ENCODE results near the gene MC1R. TPM values are rescaled to one million over a fixed set of nuclear protein-coding genes. Genes with fewer than 3 reads are reported as not detected.

MC1R gene
- total and polyA plus RNA-seq, 2 of the 4 experiments (the other 2 are of a cell fraction): 3.8 to 9.5 TPM

GRCh38 chr16:89922884-89923639 is 4.4 kb downstream of the MC1R start, which contains the start of gene TUBB3:
TSS of gene TUBB3 (plus strand) at chr16:89923342. CDS start at chr16:89923402, 60 bp downstream.
- Histone ChIP-seq H2BK15ac (ENCODE audit: low read depth, low read length) (peak within 1 kb of the TSS; percentile 93), H4K5ac (ENCODE audit: low read depth, low read length) (peak within 1 kb of the TSS; percentile 96), H3K23ac (ENCODE audit: low read depth, low read length) (peak within 1 kb of the TSS; percentile 100), H3K18ac (ENCODE audit: low read depth, low read length) (peak within 1 kb of the TSS; percentile 96), H3K27ac (ENCODE audit: insufficient read depth, low read length) (peak within 1 kb of the TSS; percentile 98), H2BK120ac (ENCODE audit: low read depth, low read length) (peak within 1 kb of the TSS; percentile 98), H2BK20ac (ENCODE audit: low read depth, low read length) (peak within 1 kb of the TSS; percentile 89), H3K4me1 (ENCODE audit: control insufficient read depth, insufficient read depth, low read length) (peaks cover 21% of the 10 kb centered on the region), H3K4me3 (ENCODE audit: insufficient read depth, low read depth, low read length) (peak within 1 kb of the TSS; percentile 83), H3K9me1 (ENCODE audit: insufficient read depth, low read length) (peaks cover 22% of the 10 kb centered on the region), H3K79me1 (ENCODE audit: low read depth in 1 of 2, low read length in 2 of 2) (peaks cover 7 to 76% of the 10 kb centered on the region in 2 experiments; a peak in 3 of 4 replicates), H3K4me2 (ENCODE audit: low read depth, low read length) (peak within 1 kb of the TSS; percentile 93), H2AK9ac (replicated peaks; ENCODE audit: low read depth, low read length, poor library complexity) (peak within 1 kb of the TSS; percentile 100), H3K27me3 (ENCODE audit: control insufficient read depth, insufficient read depth, low read length) (no peaks in the 10 kb centered on the region), H3K9me3 (ENCODE audit: control insufficient read depth, insufficient read depth, low read length) (no peaks in the 10 kb centered on the region), H2AFZ (replicated peaks; ENCODE audit: low read length, poor library complexity) (peak within 1 kb of the TSS; percentile 93), H3K9ac (ENCODE audit: low read depth, low read length) (peak within 1 kb of the TSS; percentile 98), H2BK5ac (ENCODE audit: low read depth, low read length, poor library complexity, severe bottlenecking) (peak within 1 kb of the TSS; percentile 99), H3K4ac (ENCODE audit: low read depth, low read length) (peak within 1 kb of the TSS; percentile 100), H4K8ac (ENCODE audit: low read depth in 2 of 2, low read length in 2 of 2) (peak within 1 kb of the TSS; percentile 96 to 99), H2AK5ac (ENCODE audit: low read depth, low read length) (peak within 1 kb of the TSS; percentile 99), H3K14ac (replicated peaks; ENCODE audit: low read depth, low read length) (peak within 1 kb of the TSS; percentile 99), H3K56ac (ENCODE audit: extremely low read depth, insufficient read depth, low read length) (peak within 1 kb of the TSS; percentile 99), H4K91ac (ENCODE audit: insufficient read depth, low read depth, low read length) (peak within 1 kb of the TSS; percentile 100), H3K36me3 (ENCODE audit: control insufficient read depth, insufficient read depth, low read length) (peaks cover 3% of the 10 kb centered on the region; the same call in 1 of the 2 replicates), H4K20me1 (ENCODE audit: insufficient read depth, low read length) (peaks cover 43% of the 10 kb centered on the region)
- ChIA-PET POLR2A (ENCODE audit: unreplicated experiment) (interaction anchor here (0.5 to 0.9 kb wide), 4 partner anchors 15 to 383 kb away, joined by 3 to 9 read pairs (median 3); no protein-coding TSS in a partner anchor), CTCF (interaction anchor here (0.8 to 1.2 kb wide), 3 partner anchors 13 to 28 kb away, joined by 3 to 4 read pairs (median 3); no protein-coding TSS in a partner anchor)
- intact Hi-C loops (cut with micrococcal nuclease): loop anchor here (10.0 kb wide), 1 partner anchor 102 kb away; no protein-coding TSS in a partner anchor
- dilution Hi-C loops (cut with HindIII; ENCODE audit: low sequenced_read_pairs, unreplicated experiment): no loop called here
- TF ChIP-seq NFE2L2 (IDR thresholded peaks at IDR 0.05; ENCODE audit: low read depth, low read length): 0 out of 2 replicates have a peak, but pooled peaks have one; percentile 5
- no peak for TF ChIP-seq RAD21 (IDR thresholded peaks at IDR 0.05; ENCODE audit: low read length)
- TF ChIP-seq ELK1 (IDR thresholded peaks at IDR 0.05; ENCODE audit: borderline replicate concordance, low read depth, low read length): no peak
- TF ChIP-seq POLR2A (IDR thresholded peaks at IDR 0.05; ENCODE audit: low read depth, low read length): peak; percentile 99
- TF ChIP-seq MAZ (IDR thresholded peaks at IDR 0.05; ENCODE audit: borderline replicate concordance, low read depth, low read length): peak; percentile 94; the same call in 1 of the 2 replicates
- in situ Hi-C loops (cut with MboI; ENCODE audit: low sequenced_read_pairs): no loop called here
- BruUV-seq (replicated peaks): no TSS peak
- ATAC-seq (ENCODE audit: low read depth) (peak; percentile 40), DNase-seq (peak; percentile 77)
- WGBS, 2 experiments (ENCODE audit: extremely low coverage in 2 of 2, insufficient read length in 1 of 2): 0% methylated on average over 47 of the region's 88 CpGs; no CpG with 5 or more reads in 1 of the 2 experiments

All from IMR-90 (cell line).